GM18505 (cell line): ENCODE measurements around the gene AGRN.
"Not testable (repeated sequence)": the region's sequence is repeated elsewhere in the genome, so short reads cannot be mapped to it uniquely, and the experiment has no call there.

Experiments
- ATAC-seq: cut with Tn5 transposase; IDR thresholded peaks from one replicate; pipeline ENCODE4 v1.9.1; 2021; ENCODE audit not compliant: unreplicated experiment
- POLR2A ChIP-seq: IDR thresholded peaks from 4 replicates; pipeline ENCODE4 v1.6.1; 2011; ENCODE audit warnings: borderline replicate concordance; ENCODE audit not compliant: insufficient read depth, insufficient read length; ENCODE audit errors: extremely low read depth

Gene AGRN

DNA sequence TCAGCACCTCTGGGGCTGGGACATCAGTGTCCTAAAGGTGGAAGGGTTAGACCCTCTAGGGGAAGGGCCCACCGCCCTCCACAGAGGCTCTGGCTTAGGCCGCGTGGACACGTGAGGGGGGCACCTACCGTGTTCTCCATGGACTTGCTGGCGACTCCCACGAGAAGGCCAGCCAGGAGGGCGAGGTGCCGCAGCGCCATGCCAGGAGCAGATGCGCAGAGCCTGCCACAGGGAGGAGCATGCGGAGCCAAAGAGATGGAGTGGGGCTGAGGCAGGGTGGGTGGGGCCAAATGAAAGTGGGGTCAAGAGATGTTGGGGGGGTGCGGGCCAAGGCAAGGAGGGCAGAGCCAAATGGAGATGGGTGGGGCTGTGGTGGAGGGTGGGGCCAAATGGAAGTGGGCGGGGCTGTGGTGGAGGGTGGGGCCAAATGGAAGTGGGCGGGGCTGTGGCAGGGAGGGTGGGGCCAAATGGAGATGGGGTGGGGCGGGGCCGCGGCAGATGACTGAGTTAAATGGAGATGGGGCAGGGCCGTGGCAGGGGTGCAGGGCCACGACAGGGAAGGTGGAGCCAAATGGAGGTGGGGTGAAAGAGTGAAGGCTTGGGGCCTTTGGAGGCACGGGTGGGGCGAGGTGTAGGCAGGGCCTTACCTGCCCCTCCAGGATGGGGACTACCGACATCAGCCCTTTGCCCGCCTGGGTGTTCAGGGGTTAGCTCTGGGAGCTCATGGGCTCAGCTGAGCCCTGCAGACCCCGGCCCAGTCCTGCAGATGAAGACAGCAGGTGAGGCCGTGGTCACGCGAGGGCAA, 71.6 kb downstream of the AGRN start:
- no peak for TF ChIP-seq POLR2A
- ATAC-seq, result no peak

DNA sequence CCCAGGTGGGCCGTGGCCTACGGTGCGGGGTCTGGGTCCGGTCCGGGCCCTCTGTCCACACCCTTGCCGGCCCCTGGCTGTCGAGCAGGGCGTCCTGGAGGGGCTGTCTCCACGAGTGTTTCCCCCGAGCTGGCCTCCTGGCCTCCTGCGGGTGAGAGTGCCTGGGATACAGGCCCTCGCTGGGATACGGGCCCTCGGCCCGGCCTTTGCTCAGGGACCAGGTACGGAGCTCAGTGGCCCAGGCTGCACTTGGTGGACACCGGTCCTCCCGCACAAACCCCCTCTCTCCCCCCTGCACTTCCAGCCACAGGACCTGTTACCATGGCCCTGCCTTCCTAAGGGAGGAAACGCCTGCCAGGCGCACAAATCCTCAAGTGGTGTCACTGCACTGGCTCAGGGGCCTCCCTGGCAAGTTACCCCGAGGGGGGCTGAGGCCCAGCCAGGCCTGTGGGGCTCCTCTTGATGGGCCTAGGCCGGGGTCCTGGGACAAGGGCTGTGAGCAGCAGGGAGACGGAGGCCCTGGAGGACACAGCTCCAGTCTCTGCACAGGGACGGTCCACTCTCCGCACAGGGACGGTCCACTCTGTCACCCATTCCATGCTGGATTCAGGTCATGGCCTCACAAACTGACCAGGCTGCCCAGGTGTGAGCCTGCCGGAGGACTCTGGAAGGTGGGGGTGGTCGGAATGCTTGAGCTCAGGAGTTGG, 72.4 kb downstream of the AGRN start:
- TF ChIP-seq POLR2A, result no peak
- ATAC-seq, result no peak

DNA sequence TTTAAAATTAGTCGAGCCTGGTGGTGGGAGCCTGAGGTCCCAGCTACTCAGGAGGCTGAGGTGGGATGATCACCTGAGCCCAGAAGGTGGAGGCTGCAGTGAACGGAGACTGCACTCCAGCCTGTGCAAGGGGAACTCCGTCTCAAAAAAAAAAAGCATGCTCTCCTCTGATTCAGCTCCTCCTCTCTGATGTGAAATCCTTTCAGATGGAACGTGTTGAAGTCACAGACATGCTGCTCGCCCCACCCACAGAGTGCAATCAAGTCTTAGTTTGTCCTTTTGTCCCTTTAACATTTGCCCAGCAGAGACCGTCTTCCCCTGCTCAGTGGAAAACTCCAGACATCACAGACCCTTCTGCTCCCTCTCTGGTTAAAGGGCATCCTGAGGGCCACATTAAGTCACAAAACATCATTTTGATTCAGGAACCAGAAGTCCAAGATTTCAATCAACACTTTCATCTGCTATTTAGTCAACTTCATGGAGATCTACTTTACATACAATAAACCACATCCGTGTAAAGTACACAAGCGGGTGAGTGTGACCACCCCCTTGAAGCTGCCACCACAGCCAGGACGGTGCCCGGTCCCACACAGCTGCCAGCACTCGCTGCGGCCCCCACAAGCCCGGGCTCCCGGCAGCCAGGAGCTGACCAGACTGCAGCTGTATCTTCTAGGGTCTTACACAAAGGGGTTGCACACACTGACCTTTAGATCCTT, 73.1 kb downstream of the AGRN start:
- ATAC-seq, result no peak
- no peak for TF ChIP-seq POLR2A

DNA sequence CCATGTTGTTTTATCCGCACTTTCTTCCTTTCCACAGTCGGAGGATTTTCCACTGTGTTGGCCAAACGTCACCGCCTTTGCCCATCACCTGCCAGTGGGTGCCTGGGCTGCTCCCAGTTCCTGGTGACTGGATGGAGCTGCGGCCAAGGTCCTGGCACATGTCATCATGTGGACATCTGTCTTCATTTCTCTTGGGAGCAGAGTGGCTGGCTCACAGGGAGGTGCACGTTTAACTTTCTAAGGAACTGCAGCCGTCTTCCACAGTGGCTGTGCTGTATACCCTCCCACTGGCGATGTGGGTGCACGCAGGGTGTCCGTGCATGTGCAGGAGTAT, 73.7 kb downstream of the AGRN start:
- no peak for TF ChIP-seq POLR2A
- no peak for ATAC-seq

DNA sequence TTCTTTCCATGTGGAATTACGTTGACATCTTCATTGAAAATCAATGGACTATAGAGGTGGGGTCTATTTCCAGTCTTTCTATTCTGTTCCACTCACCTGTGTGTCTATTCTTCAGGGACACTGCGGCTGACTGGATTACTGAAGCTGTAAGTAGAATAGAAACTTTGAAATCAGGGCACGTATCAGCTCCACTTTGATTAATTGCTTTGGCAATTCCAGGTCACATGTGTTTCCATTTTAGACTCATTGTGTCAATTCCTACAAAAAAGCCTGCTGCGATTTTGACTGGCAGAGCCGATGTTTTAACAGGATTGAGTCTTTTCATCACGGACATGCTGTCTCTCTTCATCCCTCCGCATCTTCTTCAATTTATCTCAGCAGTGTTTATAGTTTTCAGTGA, 75.1 kb downstream of the AGRN start:
- ATAC-seq, result no peak
- no peak for TF ChIP-seq POLR2A

GRCh38 chr1:1096136-1096535, 76.2 kb downstream of the AGRN start:
- not testable (repeated sequence) for ATAC-seq

- ATAC-seq, result no peak
- TF ChIP-seq POLR2A, result no peak
Observed at GRCh38 chr1:1098681-1099421, 78.9 kb downstream of the AGRN start.

DNA sequence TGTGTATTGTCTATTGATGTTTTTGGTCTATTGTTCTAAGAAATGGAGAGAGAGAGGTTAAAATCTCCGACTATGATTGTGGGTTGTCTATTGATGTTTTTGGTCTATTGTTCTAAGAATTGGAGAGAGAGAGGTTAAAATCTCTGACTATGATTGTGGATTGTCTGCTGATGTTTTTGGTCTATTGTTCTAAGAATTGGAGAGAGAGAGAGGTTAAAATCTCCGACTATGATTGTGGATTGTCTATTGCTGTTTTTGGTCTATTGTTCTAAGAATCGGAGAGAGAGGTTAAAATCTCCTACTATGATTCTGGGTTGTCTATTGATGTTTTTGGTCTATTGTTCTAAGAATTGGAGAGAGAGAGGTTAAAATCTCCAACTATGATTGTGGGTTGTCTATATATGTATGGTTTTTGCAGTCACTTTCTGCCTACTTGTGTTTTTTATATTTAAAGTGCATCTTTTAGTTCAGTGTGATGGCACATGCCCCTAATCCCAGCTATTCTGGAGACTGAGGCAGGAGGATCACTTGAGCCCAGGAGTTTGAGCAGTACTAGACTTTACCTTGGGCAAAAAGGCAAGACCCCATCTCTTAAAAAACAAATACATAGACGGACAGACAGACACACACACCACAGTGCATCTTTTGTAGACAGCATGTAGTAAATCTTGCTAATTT, 79.7 kb downstream of the AGRN start:
- TF ChIP-seq POLR2A, result no peak
- ATAC-seq, result no peak

GRCh38 chr1:1100296-1100695, 80.4 kb downstream of the AGRN start:
- ATAC-seq, result no peak
- no peak for TF ChIP-seq POLR2A

DNA sequence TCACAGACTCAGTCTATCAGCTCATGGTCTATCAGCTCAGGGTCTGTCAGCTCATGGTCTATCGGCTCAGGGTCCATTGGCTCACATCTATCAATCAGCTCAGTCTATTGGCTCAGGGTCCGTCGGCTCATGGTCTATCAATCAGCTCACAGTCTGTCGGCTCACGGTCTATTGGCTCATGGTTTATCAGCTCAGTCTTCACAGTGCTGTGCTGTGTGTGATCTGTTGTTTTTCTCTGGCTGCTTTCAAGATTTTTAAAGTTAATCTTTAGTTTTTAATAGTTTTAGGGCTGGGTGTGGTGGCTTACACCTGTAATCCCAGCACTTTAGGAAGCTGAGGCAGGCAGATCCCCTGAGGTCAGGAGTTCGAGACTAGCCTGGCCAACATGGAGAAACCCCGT, 81.6 kb downstream of the AGRN start:
- TF ChIP-seq POLR2A, result no peak
- ATAC-seq, result no peak

DNA sequence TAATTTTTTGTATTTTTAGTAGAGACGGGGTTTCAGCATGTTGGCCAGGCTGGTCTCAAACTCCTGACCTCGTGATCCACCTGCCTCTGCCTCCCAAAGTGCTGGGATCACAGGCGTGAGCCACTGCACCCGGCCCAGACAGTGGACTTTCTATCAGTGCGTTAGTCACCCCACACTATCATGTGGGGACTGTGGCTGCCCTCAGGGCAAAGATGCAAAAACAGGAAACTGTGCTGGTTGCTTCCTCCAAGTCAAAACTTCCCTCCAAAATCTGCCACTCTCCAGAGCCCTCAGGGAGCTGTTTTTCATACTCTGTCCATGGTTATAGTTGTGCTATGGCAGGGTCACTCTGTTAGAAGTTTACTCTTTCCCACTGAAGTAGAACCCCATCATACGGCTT, 84.2 kb downstream of the AGRN start:
- not testable (repeated sequence) for ATAC-seq
